Measurements from ENCODE around the gene MINPP1.

DNA sequence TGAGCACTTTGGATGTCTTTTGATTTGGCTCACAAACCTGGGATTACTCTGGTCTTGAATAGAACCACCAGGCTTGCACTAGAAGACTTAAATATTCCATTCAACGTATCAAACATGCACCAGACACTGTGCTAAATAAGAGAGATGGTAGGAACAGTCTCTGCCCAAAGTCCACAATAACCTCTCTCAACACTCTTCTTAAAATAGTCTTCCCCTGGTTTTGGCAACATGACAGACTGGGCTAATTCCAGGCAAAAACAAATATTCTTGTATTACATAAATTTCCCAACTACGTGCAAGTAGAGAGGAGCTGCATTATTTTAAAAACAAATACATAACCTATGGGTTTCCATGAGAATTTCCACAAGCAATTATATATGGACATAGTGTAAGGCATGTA lies 90.2 kb downstream of the MINPP1 start:
- TF ChIP-seq CTCF (IDR thresholded peaks at IDR 0.05; ENCODE audit: low read length) (no peak), EZH2 (IDR thresholded peaks at IDR 0.05; ENCODE audit: borderline replicate concordance, low read length) (no peak)
